ENCODE results near the gene KLRC3.

- TF ChIP-seq CTCF (IDR thresholded peaks at IDR 0.05; ENCODE audit: low read length) (no peak), EZH2phosphoT487 (IDR thresholded peaks at IDR 0.05; ENCODE audit: low read length) (no peak), EZH2 (optimal IDR thresholded peaks at IDR 0.05; ENCODE audit: low read depth, low read length) (no peak)
Measured at GRCh38 chr12:10388624-10389413, 31.6 kb downstream of the KLRC3 start.
